HepG2 (cell line): ENCODE measurements around the gene CREBBP. TPM values are rescaled to one million over a fixed set of nuclear protein-coding genes. Genes with fewer than 3 reads are reported as not detected.

Experiments used
- HMGXB3 ChIP-seq: sonication (generic); formaldehyde crosslinking; IDR thresholded peaks from 2 replicates; pipeline ENCODE4 v1.4.0; 2020; ENCODE audit warnings: missing genetic modification reagents, borderline replicate concordance
- JUND ChIP-seq: sonication (generic); formaldehyde crosslinking; IDR thresholded peaks from 2 replicates; pipeline ENCODE4 v1.8.0; 2022; ENCODE audit warnings: mild to moderate bottlenecking, missing genetic modification reagents
- KAT7 ChIP-seq: IDR thresholded peaks from 2 replicates; pipeline ENCODE4 v1.6.1; 2018; ENCODE audit warnings: borderline replicate concordance, missing compliant biosample characterization
- MIER3 ChIP-seq: IDR thresholded peaks from 2 replicates; pipeline ENCODE4 v1.6.1; 2016; ENCODE audit warnings: missing compliant biosample characterization, borderline replicate concordance
- MYC ChIP-seq: sonication (generic); formaldehyde crosslinking; IDR thresholded peaks from 2 replicates; pipeline ENCODE4 v1.9.0; 2021; ENCODE audit warnings: missing genetic modification reagents, borderline replicate concordance
- NFAT5 ChIP-seq: sonication (generic); formaldehyde crosslinking; IDR thresholded peaks from 2 replicates; pipeline ENCODE4 v1.4.0; 2020; ENCODE audit warnings: missing genetic modification reagents
- NFYB ChIP-seq: sonication (generic); formaldehyde crosslinking; IDR thresholded peaks from 2 replicates; pipeline ENCODE4 v1.4.0; 2020; ENCODE audit warnings: missing genetic modification reagents
- NR1H2 ChIP-seq: sonication (generic); formaldehyde crosslinking; IDR thresholded peaks from 2 replicates; pipeline ENCODE4 v1.8.1; 2022; ENCODE audit warnings: low read depth, missing genetic modification reagents, borderline replicate concordance
- SIX1 ChIP-seq: sonication (generic); formaldehyde crosslinking; IDR thresholded peaks from 2 replicates; pipeline ENCODE4 v1.4.0; 2020; ENCODE audit warnings: missing genetic modification reagents, borderline replicate concordance
- XRCC5 ChIP-seq: fragments of 200-400 bp; formaldehyde crosslinking; optimal IDR thresholded peaks from 2 replicates; pipeline ENCODE3; 2017; ENCODE audit warnings: mild to moderate bottlenecking, low read length
- ZBTB1 ChIP-seq: sonication (generic); formaldehyde crosslinking; IDR thresholded peaks from 2 replicates; pipeline ENCODE4 v1.4.0; 2020; ENCODE audit warnings: missing genetic modification reagents, borderline replicate concordance
- ZNF343 ChIP-seq: sonication (generic); formaldehyde crosslinking; IDR thresholded peaks from 2 replicates; pipeline ENCODE4 v1.4.0; 2020; ENCODE audit warnings: mild to moderate bottlenecking, missing genetic modification reagents
- ZNF441 ChIP-seq: sonication (generic); formaldehyde crosslinking; IDR thresholded peaks from 2 replicates; pipeline ENCODE4 v1.7.0; 2021; ENCODE audit warnings: missing genetic modification reagents, borderline replicate concordance
- ZSCAN25 ChIP-seq: sonication (generic); formaldehyde crosslinking; IDR thresholded peaks from 2 replicates; pipeline ENCODE4 v1.8.0; 2022; ENCODE audit warnings: mild to moderate bottlenecking, missing genetic modification reagents
- ZUFSP ChIP-seq: sonication (generic); formaldehyde crosslinking; IDR thresholded peaks from 2 replicates; pipeline ENCODE4 v1.9.0; 2021; ENCODE audit warnings: missing genetic modification reagents, mild to moderate bottlenecking, borderline replicate concordance
- polyA plus RNA-seq, 8 experiments: library from polyadenylated mRNA; depleted of rRNA in 3 of 8; stranded (reverse) in 7 of 8; unstranded in 1 of 8; fragments of >200 nt; fragmentation: Illumina TruSeq in 4 of 8; extraction: Trizol in 4 of 8; gene quantifications; 2 replicates each; pipeline versions ENCODE4 v1.2.1 to v1.2.3, GENCODE V29; 2011 to 2016; ENCODE audit warnings: low read depth in 4 of 8, missing spikeins in 1 of 8, mixed read lengths in 1 of 8; ENCODE audit not compliant: insufficient read depth in 1 of 8
- total RNA-seq, 5 experiments: library from RNA; depleted of rRNA; stranded (reverse); fragments of >200 nt; fragmentation: Illumina TruSeq; extraction: Trizol; gene quantifications; 2 replicates each; pipeline ENCODE4 v1.2.3, GENCODE V29; 2016; ENCODE audit warnings: low read depth in 1 of 5

Gene CREBBP
- total and polyA plus RNA-seq, 2 of the 13 experiments (the other 11 are each of a cell fraction or from before 2014, with no cell fraction given): 5.3 to 10.4 TPM

DNA sequence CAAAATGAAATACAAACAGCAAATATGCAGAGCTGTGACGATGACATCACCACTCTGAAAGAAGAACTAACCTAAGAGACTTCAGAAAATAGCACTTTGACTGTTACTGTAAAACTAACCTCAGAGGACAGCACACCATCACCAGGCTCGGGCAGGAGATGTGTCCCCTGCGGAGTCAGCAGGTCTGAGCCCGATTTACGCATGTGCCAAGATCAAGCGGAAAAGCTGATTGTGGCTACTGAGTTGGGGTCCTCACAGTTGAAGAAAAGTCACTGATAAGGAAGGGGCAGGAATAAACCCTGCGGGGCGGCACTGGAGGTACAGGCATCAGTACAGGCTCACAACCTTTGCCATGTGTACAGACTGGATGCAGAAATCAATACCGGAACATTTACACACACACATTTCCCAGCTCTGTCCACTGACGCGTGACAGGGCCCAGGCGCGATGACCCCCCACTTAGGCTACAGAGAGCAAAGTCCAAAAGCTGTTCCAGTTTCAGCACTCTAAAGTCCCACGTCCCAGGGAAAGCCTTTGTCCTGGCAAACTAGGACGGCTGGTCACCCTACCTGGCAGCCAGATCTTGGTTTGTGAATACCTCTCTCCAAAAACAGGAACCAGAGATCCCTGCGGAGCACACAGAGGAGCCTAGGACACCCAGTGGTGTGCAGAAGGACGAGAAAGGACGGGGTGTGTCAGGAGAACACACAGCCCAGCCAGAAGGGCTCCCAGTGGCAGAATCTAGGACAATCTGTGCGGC lies 184.7 kb downstream of the CREBBP start (continued):
- TF ChIP-seq SIX1 (CRISPR knock-in tag) (peak; percentile 53), ZBTB1 (CRISPR knock-in tag) (no peak), ZSCAN25 (CRISPR knock-in tag) (peak; percentile 78), JUND (CRISPR knock-in tag) (no peak), NR1H2 (CRISPR knock-in tag) (no peak), MIER3 (CRISPR knock-in tag) (peak; percentile 96; the same call in 1 of the 2 replicates), NFAT5 (CRISPR knock-in tag) (no peak), KAT7 (CRISPR knock-in tag) (peak; percentile 51; the same call in 1 of the 2 replicates), HMGXB3 (no peak), XRCC5 (peak; percentile 56), NFYB (peak; percentile 33; the same call in 1 of the 2 replicates), MYC (peak; percentile 95), ZUFSP (CRISPR knock-in tag) (no peak), ZNF441 (CRISPR knock-in tag) (peak; percentile 78; the same call in 1 of the 2 replicates), ZNF343 (CRISPR knock-in tag) (peak; percentile 24; the same call in 1 of the 2 replicates)
